ENCODE results near the gene SMPD4.
"Not testable (repeated sequence)": the region's sequence is repeated elsewhere in the genome, so short reads cannot be mapped to it uniquely, and the experiment has no call there.

Gene SMPD4

GRCh38 chr2:130139331-130140280 is 41.8 kb downstream of the SMPD4 start:
- not testable (repeated sequence) for DNase-seq

GRCh38 chr2:130138841-130139251 is 42.6 kb downstream of the SMPD4 start:
- not testable (repeated sequence) for DNase-seq

DNA sequence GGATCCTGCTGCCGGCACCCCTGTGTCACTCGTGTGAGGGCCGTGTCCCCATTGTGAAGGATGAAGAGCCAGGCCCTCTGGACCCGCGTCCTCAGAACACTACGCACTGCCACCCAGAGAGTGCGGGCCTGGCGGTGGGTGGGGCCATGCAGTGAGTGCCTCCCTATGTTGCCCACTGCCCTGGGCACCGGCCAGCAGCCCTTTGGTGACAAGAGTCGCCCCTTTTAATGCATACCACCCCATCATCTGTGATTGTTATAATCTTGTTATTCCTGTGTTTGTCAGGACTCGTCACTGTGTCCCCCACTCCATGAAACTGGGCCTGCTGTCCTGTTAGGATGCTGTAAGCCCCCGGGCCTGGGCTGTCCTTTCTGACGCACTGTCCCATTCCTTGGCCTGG is 43.1 kb downstream of the SMPD4 start:
- DNase-seq: not testable (repeated sequence)

DNA sequence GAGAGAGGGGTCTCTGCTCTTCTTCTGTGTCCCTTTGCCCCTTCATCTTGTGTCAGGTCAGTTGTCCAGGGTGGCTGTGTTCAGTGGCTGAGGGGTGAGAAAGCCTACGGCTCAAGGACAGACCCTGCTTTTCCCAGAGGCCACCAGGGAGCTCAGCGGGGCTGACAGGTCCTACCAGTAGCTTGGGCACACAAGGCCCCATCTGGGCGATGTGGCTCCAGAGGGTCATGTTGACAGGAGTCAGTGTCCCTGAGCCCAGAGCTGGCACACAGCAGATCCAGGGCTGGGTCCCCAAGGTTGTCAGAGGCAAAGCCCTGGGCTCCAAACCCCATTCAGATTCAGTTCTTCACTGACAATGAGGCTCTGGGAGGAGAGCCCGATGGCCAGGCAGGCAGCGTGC is 44.3 kb downstream of the SMPD4 start:
- not testable (repeated sequence) for DNase-seq

DNA sequence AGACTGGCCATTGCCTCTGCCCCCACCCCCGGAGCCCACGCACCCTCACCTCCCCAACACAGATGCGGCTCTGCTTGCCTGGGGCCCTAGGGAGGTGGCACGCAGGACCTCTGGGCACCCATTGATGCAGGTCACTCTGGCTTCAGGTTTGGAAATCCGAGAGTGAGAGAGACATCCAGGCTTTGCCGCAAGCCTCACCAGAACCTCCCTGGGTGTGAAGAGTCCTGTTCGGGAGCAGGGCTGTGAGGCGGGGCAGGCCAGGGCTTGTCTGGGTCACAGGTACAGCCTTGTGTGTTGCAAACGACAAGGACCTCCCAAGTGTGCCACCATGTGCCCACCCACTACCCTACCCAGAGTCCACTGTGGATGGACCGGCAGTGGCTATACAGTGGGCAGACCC is 44.9 kb downstream of the SMPD4 start:
- DNase-seq: not testable (repeated sequence)

DNA sequence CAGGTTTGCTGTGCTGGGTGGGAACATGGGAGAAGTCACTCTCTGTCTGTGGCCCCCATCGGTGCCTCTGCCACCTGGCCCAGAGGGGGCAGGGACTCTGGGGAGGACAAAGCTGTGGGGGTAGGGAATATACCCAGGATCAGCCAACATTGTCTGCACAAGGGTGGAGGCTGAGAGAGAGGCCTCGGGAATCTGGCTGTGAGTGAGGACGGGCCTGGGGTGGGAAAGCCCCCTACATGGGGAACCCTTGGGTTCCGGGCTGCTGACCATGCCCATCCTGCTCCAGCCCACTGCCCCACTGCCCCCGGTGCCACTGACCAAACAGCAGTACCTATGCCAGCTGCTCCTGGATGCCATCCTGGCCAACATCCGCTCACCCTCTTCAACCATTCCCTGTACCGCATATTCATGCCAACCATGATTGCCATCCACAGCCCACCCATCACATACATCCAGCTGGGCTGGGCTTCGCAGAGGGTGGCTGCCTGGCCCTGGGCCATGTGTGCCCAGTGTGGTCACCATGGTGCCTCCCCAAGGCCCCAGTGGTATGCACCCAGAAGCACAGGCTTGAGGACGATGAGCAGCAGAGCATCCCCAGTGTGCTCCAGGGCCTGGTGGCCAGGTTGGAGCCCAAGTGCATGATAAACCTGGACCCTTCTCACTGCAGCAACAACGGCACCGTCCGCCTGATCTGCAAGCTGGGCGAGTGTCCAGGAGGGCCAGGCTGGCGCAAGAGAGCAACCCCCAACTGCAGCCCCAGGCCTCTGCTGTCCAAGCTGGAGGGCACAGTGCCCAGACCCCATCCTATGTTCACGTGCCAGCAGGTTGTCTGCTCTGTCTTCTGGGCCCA is 45.5 kb downstream of the SMPD4 start:
- no peak for DNase-seq

DNA sequence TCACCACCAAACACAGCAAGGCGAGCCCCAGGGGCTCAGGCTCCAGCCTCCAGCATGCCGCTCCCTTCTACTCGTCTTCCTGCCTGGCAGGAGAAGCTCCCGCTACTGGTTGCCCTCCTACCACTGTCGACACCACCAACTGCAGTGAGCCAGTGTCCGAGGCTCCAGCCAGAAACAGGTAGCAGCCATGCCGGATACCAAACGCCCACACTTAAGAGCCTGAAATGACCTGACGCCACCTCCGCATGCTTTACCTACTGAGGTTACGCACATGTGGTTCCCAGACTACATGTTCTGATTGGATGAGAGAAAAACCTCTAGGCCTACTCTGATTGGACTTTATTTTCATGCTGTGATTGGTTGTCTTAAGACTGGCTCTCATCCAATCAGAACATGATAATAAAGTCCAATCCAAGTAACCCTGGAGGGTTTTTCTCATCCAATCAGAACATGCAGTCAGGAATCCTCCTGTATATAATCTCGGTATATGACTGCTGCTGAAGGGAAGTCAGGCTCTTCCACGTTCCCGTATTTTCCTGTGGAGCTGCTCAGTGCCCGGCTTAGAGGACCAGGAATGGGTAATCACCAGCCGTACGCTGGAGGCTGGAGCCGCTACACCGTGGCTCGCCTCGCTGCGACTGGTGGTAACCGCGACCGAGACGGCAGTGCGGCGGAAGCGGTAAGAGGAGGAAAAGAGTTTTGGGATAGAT is 52.1 kb downstream of the SMPD4 start, which contains the start of gene POTEF:
POTEF (minus strand) TSS at position 103 of the 710 bp plus-strand sequence. CDS start 8,707 bp downstream, outside the sequence.
- DNase-seq: not testable (repeated sequence)

- DNase-seq: not testable (repeated sequence)
These were observed 52.9 kb downstream of the SMPD4 start for GRCh38 chr2:130128464-130128863.

DNA sequence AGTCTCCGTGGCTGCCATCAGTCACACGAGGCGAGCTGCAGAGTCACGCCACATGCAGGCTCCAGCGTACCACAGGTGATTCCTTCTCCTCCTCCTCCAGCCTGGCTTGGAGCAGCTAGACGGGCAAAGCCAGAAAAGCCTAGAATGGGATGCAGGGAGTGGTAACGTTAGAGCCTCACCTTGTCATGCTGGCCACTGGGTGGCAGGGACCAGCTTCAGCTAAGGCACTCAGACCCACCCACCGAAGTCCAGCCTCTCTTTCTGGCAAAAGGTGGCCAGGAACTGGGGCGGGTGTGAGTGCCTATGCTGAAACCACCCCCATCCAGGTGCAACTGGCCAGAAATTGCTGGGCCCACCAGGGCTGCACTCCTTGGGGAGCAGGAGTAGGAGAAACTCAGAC is 53.7 kb downstream of the SMPD4 start:
- DNase-seq: not testable (repeated sequence)

GRCh38 chr2:130120924-130121323 is 60.5 kb downstream of the SMPD4 start:
- DNase-seq: not testable (repeated sequence)

GRCh38 chr2:130102597-130103363 is 78.6 kb downstream of the SMPD4 start:
- not testable (repeated sequence) for DNase-seq
